GM23338 (cell line): Measurements from ENCODE around the gene DHRSX. TPM values are rescaled to one million over a fixed set of nuclear protein-coding genes. Genes with fewer than 3 reads are reported as not detected.

Experiments
- ATAC-seq: fragments of 200-7000 bp; cut with Tn5 transposase; 3 replicates; pipeline ENCODE4 v1.9.1; 2020
- DNase-seq: peaks from one replicate; pipeline ENCODE4 v3.0.0-alpha.2; 2015; ENCODE audit warnings: low spot score
- H2AFZ ChIP-seq: fragments of 200-600 bp; sonication (generic); 2 replicates; pipeline ENCODE4 v1.8.0; 2016; ENCODE audit warnings: antibody characterized with exemption, mild to moderate bottlenecking, moderate library complexity
- H3F3A ChIP-seq: fragments of 200-600 bp; sonication (generic); replicated peaks from 2 replicates; pipeline ENCODE4 v1.8.0; 2017; ENCODE audit warnings: antibody characterized with exemption, mixed run types, low read depth
- H3K27ac ChIP-seq: fragments of 200-600 bp; sonication (generic); 2 replicates; pipeline ENCODE4 v1.6.1; 2016; ENCODE audit warnings: low read depth
- H3K27me3 ChIP-seq: fragments of 200-600 bp; sonication (generic); 2 replicates; pipeline ENCODE4 v1.8.0; 2016; ENCODE audit warnings: mild to moderate bottlenecking, mixed run types, moderate library complexity; ENCODE audit not compliant: insufficient read depth
- H3K36me3 ChIP-seq: fragments of 200-600 bp; sonication (generic); 2 replicates; pipeline ENCODE4 v1.8.0; 2016; ENCODE audit warnings: mild to moderate bottlenecking; ENCODE audit not compliant: insufficient read depth
- H3K4me1 ChIP-seq: fragments of 200-600 bp; sonication (generic); 2 replicates; pipeline ENCODE4 v1.8.0; 2016; ENCODE audit warnings: mild to moderate bottlenecking, moderate library complexity; ENCODE audit not compliant: insufficient read depth
- H3K4me2 ChIP-seq: fragments of 200-600 bp; sonication (generic); 2 replicates; pipeline ENCODE4 v1.7.1; 2017; ENCODE audit warnings: mixed run types
- H3K4me3 ChIP-seq: fragments of 200-600 bp; sonication (generic); 2 replicates; pipeline ENCODE4 v1.6.1; 2016; ENCODE audit warnings: mixed run types
- H3K79me2 ChIP-seq: fragments of 200-600 bp; sonication (generic); replicated peaks from 2 replicates; pipeline ENCODE4 v1.8.0; 2017; ENCODE audit warnings: mild to moderate bottlenecking; ENCODE audit not compliant: insufficient read depth
- H3K9me2 ChIP-seq: fragments of 200-600 bp; sonication (generic); 2 replicates; pipeline ENCODE4 v1.8.0; 2017; ENCODE audit not compliant: insufficient read depth
- H4K20me1 ChIP-seq: fragments of 200-600 bp; sonication (generic); replicated peaks from 2 replicates; pipeline ENCODE4 v1.8.0; 2017; ENCODE audit warnings: mild to moderate bottlenecking; ENCODE audit not compliant: insufficient read depth
- H3K27ac Mint-ChIP-seq: 2 replicates; pipeline ENCODE4 v1.8.0; 2020; ENCODE audit warnings: inconsistent platforms, mild to moderate bottlenecking, moderate library complexity, mixed read lengths
- H3K27me3 Mint-ChIP-seq: 3 replicates; pipeline ENCODE4 v1.8.0; 2022; ENCODE audit warnings: low read depth, mild to moderate bottlenecking, moderate library complexity, mixed read lengths, inconsistent platforms; ENCODE audit not compliant: insufficient read depth, poor library complexity
- H3K36me3 Mint-ChIP-seq: 3 replicates; pipeline ENCODE4 v1.8.0; 2021; ENCODE audit warnings: low read depth, mild to moderate bottlenecking, inconsistent platforms, moderate library complexity, mixed read lengths
- H3K4me1 Mint-ChIP-seq: 3 replicates; pipeline ENCODE4 v1.8.0; 2020; ENCODE audit warnings: mild to moderate bottlenecking, inconsistent platforms, mixed read lengths
- H3K4me3 Mint-ChIP-seq: 3 replicates; pipeline ENCODE4 v1.8.0; 2021; ENCODE audit warnings: moderate library complexity, mild to moderate bottlenecking, inconsistent platforms, mixed read lengths
- H3K9me3 Mint-ChIP-seq: 3 replicates; pipeline ENCODE4 v1.8.0; 2020; ENCODE audit warnings: moderate library complexity, mild to moderate bottlenecking, inconsistent platforms, mixed read lengths
- CTCF ChIP-seq, 2 experiments: fragments of 200-600 bp in 1 of 2; sonication (generic) in 1 of 2; conservative IDR thresholded peaks; 2 replicates each; pipeline versions ENCODE4 v1.5.1 to v1.6.1; 2016 to 2017; ENCODE audit warnings: antibody characterized with exemption in 2 of 2, low read depth in 2 of 2, mild to moderate bottlenecking in 2 of 2, moderate library complexity in 1 of 2
- ETS1 ChIP-seq: IDR thresholded peaks from 2 replicates; pipeline ENCODE4 v1.6.1; 2016; ENCODE audit warnings: antibody characterized with exemption
- EZH2 ChIP-seq: fragments of 200-600 bp; sonication (generic); IDR thresholded peaks from one replicate; pipeline ENCODE4 v1.8.0; 2017; ENCODE audit warnings: antibody characterized with exemption, mild to moderate bottlenecking, low read depth; ENCODE audit not compliant: unreplicated experiment
- EZH2phosphoT487 ChIP-seq: fragments of 200-600 bp; sonication (generic); IDR thresholded peaks from one replicate; pipeline ENCODE4 v1.8.1; 2018; ENCODE audit warnings: antibody characterized with exemption; ENCODE audit not compliant: unreplicated experiment
- JUNB ChIP-seq: IDR thresholded peaks from one replicate; pipeline ENCODE4 v1.6.1; 2016; ENCODE audit warnings: antibody characterized with exemption; ENCODE audit not compliant: unreplicated experiment
- NANOG ChIP-seq: IDR thresholded peaks from 2 replicates; pipeline ENCODE4 v1.6.1; 2016; ENCODE audit warnings: antibody characterized with exemption, borderline replicate concordance
- REST ChIP-seq: IDR thresholded peaks from one replicate; pipeline ENCODE4 v1.6.1; 2018; ENCODE audit warnings: antibody characterized with exemption; ENCODE audit not compliant: unreplicated experiment
- STAT1 ChIP-seq: IDR thresholded peaks from one replicate; pipeline ENCODE4 v1.6.1; 2016; ENCODE audit warnings: antibody characterized with exemption; ENCODE audit not compliant: unreplicated experiment
- ZNF114 ChIP-seq: fragments of 250-450 bp; sonication (Bioruptor Pico); IDR thresholded peaks from 2 replicates; pipeline ENCODE4 v1.5.0; 2020; ENCODE audit warnings: mild to moderate bottlenecking, moderate library complexity
- ZNF331 ChIP-seq: fragments of 250-450 bp; sonication (Bioruptor Pico); IDR thresholded peaks from 2 replicates; pipeline ENCODE4 v1.5.0; 2020; ENCODE audit warnings: low read depth, mild to moderate bottlenecking, moderate library complexity
- polyA plus RNA-seq: library from polyadenylated mRNA; unstranded; fragments of >200 nt; fragmentation: Nextera tagmentation; extraction: Ambion mirVana; gene quantifications from 2 replicates; pipeline ENCODE4 v1.2.1, GENCODE V29; 2016
- total RNA-seq: library from RNA; depleted of rRNA; stranded (reverse); fragments of >200 nt; shearing (Covaris generic); gene quantifications from 2 replicates; pipeline ENCODE4 v1.2.3, GENCODE V29; 2014
- TF ChIP-seq, protein P1 (sequence below): fragments of 250-450 bp; sonication (Bioruptor Pico); IDR thresholded peaks from 2 replicates; pipeline ENCODE4 v1.5.0; 2020; ENCODE audit warnings: mild to moderate bottlenecking, moderate library complexity

The DHRSX gene
- total and polyA plus RNA-seq, 2 experiments from 2014 or later, result 33.9 to 43.0 TPM

DNA sequence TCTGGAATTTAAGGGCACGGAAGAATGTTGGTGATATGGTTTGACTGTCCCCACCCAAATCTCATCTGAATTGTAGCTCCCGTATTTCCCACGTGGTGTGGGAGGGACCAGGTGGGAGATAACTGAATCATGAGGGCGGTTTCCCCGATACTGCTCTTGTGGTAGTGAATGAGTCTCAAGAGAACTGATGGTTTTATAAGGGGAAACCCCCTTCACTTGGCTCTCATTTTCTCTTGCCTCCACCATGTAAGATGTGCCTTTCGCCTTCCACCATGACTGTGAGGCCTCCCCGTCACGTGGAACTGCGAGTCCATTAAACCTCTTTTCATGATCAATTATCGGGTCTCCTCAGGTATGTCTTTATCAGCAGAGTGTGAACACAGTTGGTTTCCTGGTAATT lies 25.6 kb upstream of the DHRSX start (continued):
- TF ChIP-seq REST, result no peak
- no peak for TF ChIP-seq ETS1
- no peak for TF ChIP-seq JUNB
- TF ChIP-seq CTCF (conservative IDR thresholded peaks at IDR 0.05; ENCODE audit: low read depth in 2 of 2), result no peak
- no peak for TF ChIP-seq EZH2

DNA sequence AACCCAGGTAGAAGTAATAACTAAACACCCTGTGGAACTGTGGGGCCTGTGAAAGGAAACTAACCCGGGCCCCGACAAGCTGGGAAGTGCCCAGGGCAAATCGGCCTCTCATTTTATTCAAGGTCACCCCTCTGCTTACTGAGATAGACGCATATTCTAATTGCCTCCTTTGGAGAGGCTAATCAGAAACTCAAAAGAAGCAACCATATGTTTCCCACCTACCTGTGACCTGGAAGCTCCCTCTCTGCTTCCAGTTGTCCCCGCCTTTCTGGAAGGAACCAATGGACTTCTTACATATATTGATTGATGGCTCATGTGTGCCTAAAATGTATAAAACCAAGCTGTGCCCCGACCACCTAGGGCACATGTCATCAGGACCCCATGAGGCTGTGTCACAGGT lies 23.1 kb upstream of the DHRSX start:
- peaks cover 16% of the 10 kb centered on the region for H3K4me1 Mint-ChIP-seq
- TF ChIP-seq ZNF331 (CRISPR knock-in tag) (no peak), ETS1 (no peak), EZH2 (no peak), ZNF114 (CRISPR knock-in tag) (no peak), JUNB (no peak), EZH2phosphoT487 (no peak), NANOG (no peak), STAT1 (no peak)
- TF ChIP-seq, protein P1, sequence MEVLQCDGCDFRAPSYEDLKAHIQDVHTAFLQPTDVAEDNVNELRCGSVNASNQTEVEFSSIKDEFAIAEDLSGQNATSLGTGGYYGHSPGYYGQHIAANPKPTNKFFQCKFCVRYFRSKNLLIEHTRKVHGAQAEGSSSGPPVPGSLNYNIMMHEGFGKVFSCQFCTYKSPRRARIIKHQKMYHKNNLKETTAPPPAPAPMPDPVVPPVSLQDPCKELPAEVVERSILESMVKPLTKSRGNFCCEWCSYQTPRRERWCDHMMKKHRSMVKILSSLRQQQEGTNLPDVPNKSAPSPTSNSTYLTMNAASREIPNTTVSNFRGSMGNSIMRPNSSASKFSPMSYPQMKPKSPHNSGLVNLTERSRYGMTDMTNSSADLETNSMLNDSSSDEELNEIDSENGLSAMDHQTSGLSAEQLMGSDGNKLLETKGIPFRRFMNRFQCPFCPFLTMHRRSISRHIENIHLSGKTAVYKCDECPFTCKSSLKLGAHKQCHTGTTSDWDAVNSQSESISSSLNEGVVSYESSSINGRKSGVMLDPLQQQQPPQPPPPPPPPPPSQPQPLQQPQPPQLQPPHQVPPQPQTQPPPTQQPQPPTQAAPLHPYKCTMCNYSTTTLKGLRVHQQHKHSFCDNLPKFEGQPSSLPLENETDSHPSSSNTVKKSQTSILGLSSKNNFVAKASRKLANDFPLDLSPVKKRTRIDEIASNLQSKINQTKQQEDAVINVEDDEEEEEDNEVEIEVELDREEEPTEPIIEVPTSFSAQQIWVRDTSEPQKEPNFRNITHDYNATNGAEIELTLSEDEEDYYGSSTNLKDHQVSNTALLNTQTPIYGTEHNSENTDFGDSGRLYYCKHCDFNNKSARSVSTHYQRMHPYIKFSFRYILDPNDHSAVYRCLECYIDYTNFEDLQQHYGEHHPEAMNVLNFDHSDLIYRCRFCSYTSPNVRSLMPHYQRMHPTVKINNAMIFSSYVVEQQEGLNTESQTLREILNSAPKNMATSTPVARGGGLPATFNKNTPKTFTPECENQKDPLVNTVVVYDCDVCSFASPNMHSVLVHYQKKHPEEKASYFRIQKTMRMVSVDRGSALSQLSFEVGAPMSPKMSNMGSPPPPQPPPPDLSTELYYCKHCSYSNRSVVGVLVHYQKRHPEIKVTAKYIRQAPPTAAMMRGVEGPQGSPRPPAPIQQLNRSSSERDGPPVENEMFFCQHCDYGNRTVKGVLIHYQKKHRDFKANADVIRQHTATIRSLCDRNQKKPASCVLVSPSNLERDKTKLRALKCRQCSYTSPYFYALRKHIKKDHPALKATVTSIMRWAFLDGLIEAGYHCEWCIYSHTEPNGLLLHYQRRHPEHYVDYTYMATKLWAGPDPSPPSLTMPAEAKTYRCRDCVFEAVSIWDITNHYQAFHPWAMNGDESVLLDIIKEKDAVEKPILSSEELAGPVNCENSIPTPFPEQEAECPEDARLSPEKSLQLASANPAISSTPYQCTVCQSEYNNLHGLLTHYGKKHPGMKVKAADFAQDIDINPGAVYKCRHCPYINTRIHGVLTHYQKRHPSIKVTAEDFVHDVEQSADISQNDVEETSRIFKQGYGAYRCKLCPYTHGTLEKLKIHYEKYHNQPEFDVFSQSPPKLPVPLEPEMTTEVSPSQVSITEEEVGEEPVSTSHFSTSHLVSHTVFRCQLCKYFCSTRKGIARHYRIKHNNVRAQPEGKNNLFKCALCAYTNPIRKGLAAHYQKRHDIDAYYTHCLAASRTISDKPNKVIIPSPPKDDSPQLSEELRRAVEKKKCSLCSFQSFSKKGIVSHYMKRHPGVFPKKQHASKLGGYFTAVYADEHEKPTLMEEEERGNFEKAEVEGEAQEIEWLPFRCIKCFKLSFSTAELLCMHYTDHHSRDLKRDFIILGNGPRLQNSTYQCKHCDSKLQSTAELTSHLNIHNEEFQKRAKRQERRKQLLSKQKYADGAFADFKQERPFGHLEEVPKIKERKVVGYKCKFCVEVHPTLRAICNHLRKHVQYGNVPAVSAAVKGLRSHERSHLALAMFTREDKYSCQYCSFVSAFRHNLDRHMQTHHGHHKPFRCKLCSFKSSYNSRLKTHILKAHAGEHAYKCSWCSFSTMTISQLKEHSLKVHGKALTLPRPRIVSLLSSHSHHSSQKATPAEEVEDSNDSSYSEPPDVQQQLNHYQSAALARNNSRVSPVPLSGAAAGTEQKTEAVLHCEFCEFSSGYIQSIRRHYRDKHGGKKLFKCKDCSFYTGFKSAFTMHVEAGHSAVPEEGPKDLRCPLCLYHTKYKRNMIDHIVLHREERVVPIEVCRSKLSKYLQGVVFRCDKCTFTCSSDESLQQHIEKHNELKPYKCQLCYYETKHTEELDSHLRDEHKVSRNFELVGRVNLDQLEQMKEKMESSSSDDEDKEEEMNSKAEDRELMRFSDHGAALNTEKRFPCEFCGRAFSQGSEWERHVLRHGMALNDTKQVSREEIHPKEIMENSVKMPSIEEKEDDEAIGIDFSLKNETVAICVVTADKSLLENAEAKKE (CRISPR knock-in tag), result no peak

More for the DNA sequence above, 23.1 kb upstream of the DHRSX start:
- DNase-seq (peak; percentile 70), ATAC-seq (peak; percentile 96)
- H2AFZ ChIP-seq, result no peak overlapping the region
- no peaks in the 10 kb centered on the region for H3K36me3 Mint-ChIP-seq
- no peaks in the 10 kb centered on the region for H3K79me2 ChIP-seq
- H3K4me3 Mint-ChIP-seq, result no peak overlapping the region; the same call in 2 of the 3 replicates
- H3K27me3 ChIP-seq, result no peaks in the 10 kb centered on the region
- no peaks in the 10 kb centered on the region for H4K20me1 ChIP-seq
- H3K4me2 ChIP-seq, result no peak overlapping the region
- H3K4me1 ChIP-seq, result peaks cover 4% of the 10 kb centered on the region
- H3K9me3 Mint-ChIP-seq, result peaks cover 12% of the 10 kb centered on the region
- H3K27ac Mint-ChIP-seq, result peak overlapping the region; percentile 67
- H3K27me3 Mint-ChIP-seq, result peaks cover 4% of the 10 kb centered on the region
- H3K27ac ChIP-seq, result peak overlapping the region; percentile 71; the same call in 1 of the 2 replicates
- H3K4me3 ChIP-seq, result no peak overlapping the region
- no peaks in the 10 kb centered on the region for H3K36me3 ChIP-seq
- 0 out of 2 replicates have a peak, but pooled peaks cover 6% of the 10 kb centered on the region for H3K9me2 ChIP-seq
- H3F3A ChIP-seq, result no peaks in the 10 kb centered on the region
